HEK293 (cell line): Measurements from ENCODE around the gene FTO.
A peak's percentile ranks its signal among the peaks of the same experiment; 100 is the strongest.

Experiments used
- KLF10 ChIP-seq: fragments of 450-650 bp; IDR thresholded peaks from 2 replicates; pipeline ENCODE4 v1.5.1; 2018; ENCODE audit warnings: missing biosample characterization, mild to moderate bottlenecking, missing genetic modification characterization
- KLF7 ChIP-seq: fragments of 450-650 bp; formaldehyde crosslinking; IDR thresholded peaks from 2 replicates; pipeline ENCODE4 v1.5.1; 2016; ENCODE audit warnings: missing biosample characterization, missing genetic modification characterization, borderline replicate concordance
- SP2 ChIP-seq: fragments of 450-650 bp; formaldehyde crosslinking; IDR thresholded peaks from 2 replicates; pipeline ENCODE4 v1.5.1; 2016; ENCODE audit warnings: missing biosample characterization, missing genetic modification characterization
- SP3 ChIP-seq: fragments of 450-650 bp; formaldehyde crosslinking; IDR thresholded peaks from 2 replicates; pipeline ENCODE4 v1.5.1; 2016; ENCODE audit warnings: missing biosample characterization, missing genetic modification characterization
- ZBTB1 ChIP-seq: fragments of 450-650 bp; formaldehyde crosslinking; IDR thresholded peaks from 2 replicates; pipeline ENCODE4 v1.5.1; 2016; ENCODE audit warnings: missing biosample characterization, missing genetic modification characterization
- ZBTB20 ChIP-seq: fragments of 450-650 bp; formaldehyde crosslinking; IDR thresholded peaks from 2 replicates; pipeline ENCODE4 v1.5.1; 2016; ENCODE audit warnings: missing biosample characterization, missing genetic modification characterization
- ZFP3 ChIP-seq: fragments of 450-650 bp; formaldehyde crosslinking; IDR thresholded peaks from 2 replicates; pipeline ENCODE4 v1.5.1; 2016; ENCODE audit warnings: low read depth, missing biosample characterization, missing genetic modification characterization
- ZNF10 ChIP-seq: fragments of 450-650 bp; formaldehyde crosslinking; IDR thresholded peaks from 2 replicates; pipeline ENCODE4 v1.5.1; 2017; ENCODE audit warnings: missing biosample characterization, missing genetic modification characterization
- ZNF138 ChIP-seq: fragments of 450-650 bp; formaldehyde crosslinking; IDR thresholded peaks from 2 replicates; pipeline ENCODE4 v1.5.1; 2016; ENCODE audit warnings: missing biosample characterization, missing genetic modification characterization, borderline replicate concordance
- ZNF174 ChIP-seq: fragments of 450-650 bp; formaldehyde crosslinking; IDR thresholded peaks from 2 replicates; pipeline ENCODE4 v1.5.0; 2017; ENCODE audit warnings: missing biosample characterization, mild to moderate bottlenecking, missing genetic modification characterization
- ZNF18 ChIP-seq: fragments of 450-650 bp; formaldehyde crosslinking; IDR thresholded peaks from 2 replicates; pipeline ENCODE4 v1.5.1; 2016; ENCODE audit warnings: missing biosample characterization, missing genetic modification characterization
- ZNF2 ChIP-seq: fragments of 450-650 bp; formaldehyde crosslinking; IDR thresholded peaks from 2 replicates; pipeline ENCODE4 v1.5.1; 2016; ENCODE audit warnings: missing biosample characterization, missing genetic modification characterization
- ZNF280D ChIP-seq: fragments of 450-650 bp; formaldehyde crosslinking; IDR thresholded peaks from 2 replicates; pipeline ENCODE4 v1.5.1; 2016; ENCODE audit warnings: missing biosample characterization, missing genetic modification characterization
- ZNF391 ChIP-seq: fragments of 450-650 bp; formaldehyde crosslinking; IDR thresholded peaks from 2 replicates; pipeline ENCODE4 v1.5.1; 2016; ENCODE audit warnings: low read depth, missing biosample characterization, missing genetic modification characterization, borderline replicate concordance
- ZNF398 ChIP-seq: fragments of 450-650 bp; formaldehyde crosslinking; IDR thresholded peaks from 2 replicates; pipeline ENCODE4 v1.5.1; 2017; ENCODE audit warnings: missing biosample characterization, missing genetic modification characterization
- ZNF433 ChIP-seq: fragments of 450-650 bp; formaldehyde crosslinking; IDR thresholded peaks from 2 replicates; pipeline ENCODE4 v1.5.1; 2016; ENCODE audit warnings: missing biosample characterization, missing genetic modification characterization, low read depth
- ZNF501 ChIP-seq: fragments of 450-650 bp; formaldehyde crosslinking; IDR thresholded peaks from 2 replicates; pipeline ENCODE4 v1.5.1; 2016; ENCODE audit warnings: missing biosample characterization, missing genetic modification characterization
- ZNF529 ChIP-seq: fragments of 450-650 bp; formaldehyde crosslinking; IDR thresholded peaks from 2 replicates; pipeline ENCODE4 v1.5.1; 2017; ENCODE audit warnings: missing genetic modification characterization, missing biosample characterization; ENCODE audit not compliant: insufficient replicate concordance
- ZNF558 ChIP-seq: fragments of 450-650 bp; formaldehyde crosslinking; IDR thresholded peaks from 2 replicates; pipeline ENCODE4 v1.5.1; 2016; ENCODE audit warnings: missing biosample characterization, missing genetic modification characterization
- ZNF580 ChIP-seq: fragments of 450-650 bp; formaldehyde crosslinking; IDR thresholded peaks from 2 replicates; pipeline ENCODE4 v1.5.1; 2016; ENCODE audit warnings: missing biosample characterization, missing genetic modification characterization
- ZNF596 ChIP-seq: fragments of 450-650 bp; IDR thresholded peaks from 2 replicates; pipeline ENCODE4 v1.5.0; 2018; ENCODE audit warnings: missing biosample characterization, mild to moderate bottlenecking, missing genetic modification characterization, moderate library complexity
- ZNF660 ChIP-seq: fragments of 450-650 bp; IDR thresholded peaks from 2 replicates; pipeline ENCODE4 v1.5.1; 2018; ENCODE audit warnings: missing biosample characterization, mild to moderate bottlenecking, missing genetic modification characterization
- ZNF776 ChIP-seq: fragments of 450-650 bp; formaldehyde crosslinking; IDR thresholded peaks from 2 replicates; pipeline ENCODE4 v1.5.0; 2017; ENCODE audit warnings: missing biosample characterization, missing genetic modification characterization, borderline replicate concordance
- TF ChIP-seq, protein P1 (sequence below): fragments of 450-650 bp; formaldehyde crosslinking; IDR thresholded peaks from 2 replicates; pipeline ENCODE4 v1.5.1; 2016; ENCODE audit warnings: missing biosample characterization, missing genetic modification characterization
- TF ChIP-seq, protein P2 (sequence below): fragments of 450-650 bp; formaldehyde crosslinking; IDR thresholded peaks from 2 replicates; pipeline ENCODE4 v1.5.1; 2016; ENCODE audit warnings: missing biosample characterization, missing genetic modification characterization, low read depth
- TF ChIP-seq, protein P3 (sequence below): fragments of 450-650 bp; formaldehyde crosslinking; IDR thresholded peaks from 2 replicates; pipeline ENCODE4 v1.5.0; 2017; ENCODE audit warnings: missing biosample characterization, missing genetic modification characterization, borderline replicate concordance

The FTO gene

DNA sequence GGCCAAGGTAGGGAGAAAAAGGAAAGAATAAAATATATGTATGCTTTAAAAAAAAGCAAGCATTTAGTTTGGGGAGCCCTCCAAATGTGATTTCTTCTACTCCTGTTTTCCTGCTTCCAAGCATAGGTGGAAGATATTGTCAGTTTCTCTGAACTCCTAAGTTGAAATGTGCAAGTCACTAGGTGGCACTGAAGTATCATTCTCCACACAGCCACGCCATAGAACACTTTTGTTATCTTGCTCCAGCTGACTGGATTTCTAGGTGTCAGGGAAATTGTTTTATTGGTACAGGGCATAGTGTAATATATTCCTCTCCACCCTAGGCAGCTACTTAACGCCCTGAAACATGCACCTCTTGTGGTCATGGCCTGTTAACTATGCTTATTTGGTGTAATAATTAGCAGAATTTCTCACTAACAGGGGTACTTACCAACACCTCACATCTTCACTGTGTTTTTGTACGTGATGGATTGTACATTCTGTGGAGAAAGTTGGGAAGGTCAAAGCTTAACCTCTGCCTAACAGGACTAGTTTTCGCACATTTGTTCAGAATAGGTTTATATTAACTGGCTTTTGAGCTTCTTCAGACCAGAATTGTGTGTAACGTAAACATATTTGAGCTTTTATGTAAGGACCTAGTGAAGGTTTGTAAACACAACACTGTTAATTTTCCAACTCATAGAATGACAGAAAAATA is 69.3 kb downstream of the FTO start (continued):
- TF ChIP-seq ZNF138 (no peak), SP2 (tag by site-specific recombination) (no peak), ZNF580 (tag by site-specific recombination) (no peak), ZBTB1 (tag by site-specific recombination) (no peak), ZNF660 (tag by site-specific recombination) (peak; percentile 78), SP3 (tag by site-specific recombination) (no peak), ZNF433 (tag by site-specific recombination) (no peak), ZNF596 (tag by site-specific recombination) (no peak; the same call in 1 of the 2 replicates), ZNF18 (tag by site-specific recombination) (no peak), ZNF776 (no peak), ZNF529 (tag by site-specific recombination) (no peak), ZNF558 (tag by site-specific recombination) (no peak), ZNF280D (no peak), ZNF10 (tag by site-specific recombination) (no peak), ZBTB20 (peak; percentile 49), ZNF398 (tag by site-specific recombination) (no peak), ZFP3 (tag by site-specific recombination) (no peak), ZNF501 (tag by site-specific recombination) (no peak), ZNF2 (0 out of 2 replicates have a peak, but pooled peaks have one; percentile 50), KLF7 (tag by site-specific recombination) (no peak), KLF10 (tag by site-specific recombination) (peak; percentile 39; the same call in 1 of the 2 replicates), ZNF174 (tag by site-specific recombination) (no peak), ZNF391 (tag by site-specific recombination) (no peak)
- TF ChIP-seq, protein P1, sequence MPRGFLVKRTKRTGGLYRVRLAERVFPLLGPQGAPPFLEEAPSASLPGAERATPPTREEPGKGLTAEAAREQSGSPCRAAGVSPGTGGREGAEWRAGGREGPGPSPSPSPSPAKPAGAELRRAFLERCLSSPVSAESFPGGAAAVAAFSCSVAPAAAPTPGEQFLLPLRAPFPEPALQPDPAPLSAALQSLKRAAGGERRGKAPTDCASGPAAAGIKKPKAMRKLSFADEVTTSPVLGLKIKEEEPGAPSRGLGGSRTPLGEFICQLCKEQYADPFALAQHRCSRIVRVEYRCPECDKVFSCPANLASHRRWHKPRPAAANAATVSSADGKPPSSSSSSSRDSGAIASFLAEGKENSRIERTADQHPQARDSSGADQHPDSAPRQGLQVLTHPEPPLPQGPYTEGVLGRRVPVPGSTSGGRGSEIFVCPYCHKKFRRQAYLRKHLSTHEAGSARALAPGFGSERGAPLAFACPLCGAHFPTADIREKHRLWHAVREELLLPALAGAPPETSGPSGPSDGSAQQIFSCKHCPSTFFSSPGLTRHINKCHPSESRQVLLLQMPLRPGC, result no peak
- TF ChIP-seq, protein P2, sequence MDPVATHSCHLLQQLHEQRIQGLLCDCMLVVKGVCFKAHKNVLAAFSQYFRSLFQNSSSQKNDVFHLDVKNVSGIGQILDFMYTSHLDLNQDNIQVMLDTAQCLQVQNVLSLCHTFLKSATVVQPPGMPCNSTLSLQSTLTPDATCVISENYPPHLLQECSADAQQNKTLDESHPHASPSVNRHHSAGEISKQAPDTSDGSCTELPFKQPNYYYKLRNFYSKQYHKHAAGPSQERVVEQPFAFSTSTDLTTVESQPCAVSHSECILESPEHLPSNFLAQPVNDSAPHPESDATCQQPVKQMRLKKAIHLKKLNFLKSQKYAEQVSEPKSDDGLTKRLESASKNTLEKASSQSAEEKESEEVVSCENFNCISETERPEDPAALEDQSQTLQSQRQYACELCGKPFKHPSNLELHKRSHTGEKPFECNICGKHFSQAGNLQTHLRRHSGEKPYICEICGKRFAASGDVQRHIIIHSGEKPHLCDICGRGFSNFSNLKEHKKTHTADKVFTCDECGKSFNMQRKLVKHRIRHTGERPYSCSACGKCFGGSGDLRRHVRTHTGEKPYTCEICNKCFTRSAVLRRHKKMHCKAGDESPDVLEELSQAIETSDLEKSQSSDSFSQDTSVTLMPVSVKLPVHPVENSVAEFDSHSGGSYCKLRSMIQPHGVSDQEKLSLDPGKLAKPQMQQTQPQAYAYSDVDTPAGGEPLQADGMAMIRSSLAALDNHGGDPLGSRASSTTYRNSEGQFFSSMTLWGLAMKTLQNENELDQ (tag by site-specific recombination), result no peak
- TF ChIP-seq, protein P3, sequence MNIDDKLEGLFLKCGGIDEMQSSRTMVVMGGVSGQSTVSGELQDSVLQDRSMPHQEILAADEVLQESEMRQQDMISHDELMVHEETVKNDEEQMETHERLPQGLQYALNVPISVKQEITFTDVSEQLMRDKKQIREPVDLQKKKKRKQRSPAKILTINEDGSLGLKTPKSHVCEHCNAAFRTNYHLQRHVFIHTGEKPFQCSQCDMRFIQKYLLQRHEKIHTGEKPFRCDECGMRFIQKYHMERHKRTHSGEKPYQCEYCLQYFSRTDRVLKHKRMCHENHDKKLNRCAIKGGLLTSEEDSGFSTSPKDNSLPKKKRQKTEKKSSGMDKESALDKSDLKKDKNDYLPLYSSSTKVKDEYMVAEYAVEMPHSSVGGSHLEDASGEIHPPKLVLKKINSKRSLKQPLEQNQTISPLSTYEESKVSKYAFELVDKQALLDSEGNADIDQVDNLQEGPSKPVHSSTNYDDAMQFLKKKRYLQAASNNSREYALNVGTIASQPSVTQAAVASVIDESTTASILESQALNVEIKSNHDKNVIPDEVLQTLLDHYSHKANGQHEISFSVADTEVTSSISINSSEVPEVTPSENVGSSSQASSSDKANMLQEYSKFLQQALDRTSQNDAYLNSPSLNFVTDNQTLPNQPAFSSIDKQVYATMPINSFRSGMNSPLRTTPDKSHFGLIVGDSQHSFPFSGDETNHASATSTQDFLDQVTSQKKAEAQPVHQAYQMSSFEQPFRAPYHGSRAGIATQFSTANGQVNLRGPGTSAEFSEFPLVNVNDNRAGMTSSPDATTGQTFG (tag by site-specific recombination), result no peak
